Aorta (tissue), 5 donors: ENCODE measurements around the gene CALN1. TPM values are rescaled to one million over a fixed set of nuclear protein-coding genes. Genes with fewer than 3 reads are reported as not detected.
A peak's percentile ranks its signal among the peaks of the same experiment; 100 is the strongest.
"Not testable (repeated sequence)": the region's sequence is repeated elsewhere in the genome, so short reads cannot be mapped to it uniquely, and the experiment has no call there.

Experiments used
- ATAC-seq: fragments of 200-7000 bp; cut with Tn5 transposase; one replicate; pipeline ENCODE4 v1.9.1; 2022; ENCODE audit warnings: moderate library complexity; ENCODE audit not compliant: low FRiP score
- DNase-seq, 2 donors: peaks; one replicate each; pipeline ENCODE4 v3.0.0-alpha.2; 2020
- H3K27ac ChIP-seq, 2 donors: one replicate each; pipeline ENCODE4 v1.5.1; 2013; ENCODE audit warnings: low read length in 2 of 2, mild to moderate bottlenecking in 2 of 2, moderate library complexity in 2 of 2, control low read depth in 1 of 2, inconsistent platforms in 1 of 2, low read depth in 1 of 2
- H3K27me3 ChIP-seq, 2 donors: one replicate each; pipeline ENCODE4 v1.6.1; 2013; ENCODE audit warnings: control low read depth in 1 of 2, low read length in 1 of 2, mild to moderate bottlenecking in 1 of 2, moderate library complexity in 1 of 2; ENCODE audit not compliant: insufficient read depth in 2 of 2, control insufficient read depth in 1 of 2
- H3K36me3 ChIP-seq, 2 donors: one replicate each; pipeline ENCODE4 v1.6.1; 2013; ENCODE audit warnings: control low read depth in 1 of 2, low read length in 1 of 2, mild to moderate bottlenecking in 1 of 2; ENCODE audit not compliant: insufficient read depth in 2 of 2, control insufficient read depth in 1 of 2
- H3K4me1 ChIP-seq, 2 donors: one replicate each; pipeline ENCODE4 v1.6.1; 2013; ENCODE audit warnings: low read length in 2 of 2, control low read depth in 1 of 2, mild to moderate bottlenecking in 1 of 2, moderate library complexity in 1 of 2; ENCODE audit not compliant: insufficient read depth in 2 of 2, control insufficient read depth in 1 of 2
- H3K4me3 ChIP-seq, 2 donors: one replicate each; pipeline ENCODE4 v1.5.1; 2013; ENCODE audit warnings: low read length in 2 of 2, control low read depth in 1 of 2, mild to moderate bottlenecking in 1 of 2
- H3K9me3 ChIP-seq: one replicate; pipeline ENCODE4 v1.6.1; 2013; ENCODE audit warnings: mild to moderate bottlenecking, low read length; ENCODE audit not compliant: control insufficient read depth
- WGBS, 2 donors: extraction: QIAGEN DNeasy Blood & Tissue Kit; methylation state at CpG; one replicate each; pipeline ENCODE4 v1.1.7; 2013; 5-methylcytosine and 5-hydroxymethylcytosine counted together
- intact Hi-C, 2 donors: fragments of 100-400 bp; cut with DNase I; formaldehyde crosslinking; loops; one replicate each; pipeline versions ENCODE4 v1.14.2 to v1.15.0; 2022
- polyA plus RNA-seq, 2 donors: library from polyadenylated mRNA; stranded (reverse); fragments of 200-250 nt; gene quantifications; one replicate each; pipeline ENCODE4 v1.2.3, GENCODE V29; 2013
- total RNA-seq, 2 donors: library from RNA; stranded (reverse); fragmentation: NEBNext Ultra II Directional; extraction: Animal tissue kit (Norgen Biotek cat#: 25700); gene quantifications; one replicate each; pipeline ENCODE4 v1.2.1, GENCODE V29; 2021
- donor health status: healthy with polysubstance abuse.
- donor health status: Bipolar disorder and iron deficiency.
- donor health status: DM: no; HTN: no; CAD: no.
- donor health status: DM: no; HTN: no; CAD: no.
- donor health status: DM: yes; HTN: yes; CAD: no.

The CALN1 gene
- total and polyA plus RNA-seq, 4 donors: 0.33 TPM; not detected in 3

DNA sequence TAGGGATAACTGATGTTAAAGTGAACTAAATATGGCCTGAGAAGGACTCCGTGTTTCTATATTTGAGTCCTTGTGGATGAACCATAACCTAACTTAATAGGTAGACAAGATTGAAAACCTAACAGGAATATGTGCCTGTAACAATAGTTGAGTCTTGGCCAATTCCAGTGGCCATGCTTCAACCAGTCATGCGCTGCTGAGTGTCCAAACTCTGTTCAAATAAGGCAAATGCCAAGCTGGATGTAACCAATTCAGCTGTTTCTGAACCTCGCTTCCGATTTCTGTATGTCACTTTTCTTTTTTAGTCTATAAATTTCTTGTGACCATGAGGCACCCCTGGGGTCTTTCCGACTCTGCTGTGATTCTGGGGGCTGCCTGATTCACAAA, 672.0 kb downstream of the CALN1 start:
- ATAC-seq (no peak), DNase-seq (no peak)
- intact Hi-C loops: no loop called here
- H3K27me3 ChIP-seq: no peaks in the 10 kb centered on the region
- no peaks in the 10 kb centered on the region for H3K36me3 ChIP-seq
- H3K4me1 ChIP-seq: no peaks in the 10 kb centered on the region
- WGBS, 2 donors: 70 to 83% methylated on average over 5 of the region's 5 CpGs
- no peak overlapping the region for H3K4me3 ChIP-seq
- H3K9me3 ChIP-seq: no peaks in the 10 kb centered on the region
- H3K27ac ChIP-seq: no peak overlapping the region

DNA sequence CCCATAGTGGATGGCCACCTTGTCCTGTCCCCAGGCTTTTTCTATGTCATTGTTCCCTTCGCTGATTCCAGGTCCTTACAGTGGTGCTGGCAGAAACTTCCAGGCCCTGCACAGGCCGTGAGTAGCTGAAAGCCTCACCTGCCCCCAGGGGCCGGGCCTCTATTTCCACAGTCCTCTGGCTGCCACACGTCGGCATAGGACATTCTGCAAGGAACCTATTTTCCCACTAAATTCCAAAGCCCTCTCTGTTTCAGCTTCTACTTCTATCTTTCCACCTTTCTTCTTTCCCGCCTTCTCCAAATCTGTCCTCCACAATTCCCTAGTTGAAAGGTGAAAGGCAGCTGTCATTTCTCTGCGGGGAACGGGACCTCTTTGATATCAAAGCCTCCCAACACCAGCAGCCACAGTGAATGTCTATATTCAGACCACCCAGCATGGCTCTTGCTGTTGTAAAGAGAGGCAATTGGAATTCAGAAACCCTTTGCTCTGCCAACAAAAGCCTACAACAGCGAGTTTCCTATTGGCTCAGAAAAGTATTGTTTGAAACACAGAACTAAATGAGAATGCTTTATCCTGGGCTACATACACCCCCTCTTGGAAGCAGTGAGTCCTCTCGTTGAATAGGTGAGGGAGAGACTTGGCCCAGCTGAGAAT, 672.5 kb downstream of the CALN1 start:
- no peak for DNase-seq
- Histone ChIP-seq H3K4me1 (no peaks in the 10 kb centered on the region), H3K27me3 (no peaks in the 10 kb centered on the region), H3K27ac (no peak overlapping the region), H3K4me3 (no peak overlapping the region), H3K9me3 (no peaks in the 10 kb centered on the region), H3K36me3 (no peaks in the 10 kb centered on the region)
- no peak for ATAC-seq
- intact Hi-C loops: loop anchor here in 1 of 2 donors (10.0 kb wide), 1 partner anchor 605 kb away; the partner anchor contains the start of gene GALNT17
- 52 to 55% methylated on average over 10 of the region's 10 CpGs for WGBS, 2 donors

DNA sequence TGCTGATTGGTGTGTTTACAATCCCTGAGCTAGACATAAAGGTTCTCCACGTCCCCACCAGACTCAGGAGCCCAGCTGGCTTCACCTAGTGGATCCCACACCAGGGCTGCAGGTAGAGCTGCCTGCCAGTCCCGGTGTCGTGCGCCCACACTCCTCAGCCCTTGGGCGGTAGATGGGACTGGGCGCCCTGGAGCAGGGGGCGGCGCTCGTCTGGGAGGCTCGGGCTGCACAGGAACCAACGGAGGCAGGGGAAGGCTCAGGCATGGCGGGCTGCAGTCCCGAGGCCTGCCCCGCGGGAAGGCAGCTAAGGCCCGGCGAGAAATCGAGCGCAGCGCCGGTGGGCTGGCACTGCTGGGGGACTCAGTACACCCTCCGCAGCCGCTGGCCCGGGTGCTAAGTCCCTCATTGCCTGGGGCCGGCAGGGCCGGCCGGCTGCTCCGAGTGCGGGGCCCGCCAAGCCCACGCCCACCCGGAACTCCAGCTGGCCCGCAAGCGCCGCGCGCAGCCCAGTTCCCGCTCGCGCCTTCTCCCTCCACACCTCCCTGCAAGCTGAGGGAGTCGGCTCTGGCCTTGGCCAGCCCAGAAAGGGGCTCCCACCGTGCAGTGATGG, 674.1 kb downstream of the CALN1 start:
- ATAC-seq, DNase-seq: not testable (repeated sequence)
- 91 to 93% methylated on average over 17 to 42 of the region's 42 CpGs for WGBS, 2 donors

DNA sequence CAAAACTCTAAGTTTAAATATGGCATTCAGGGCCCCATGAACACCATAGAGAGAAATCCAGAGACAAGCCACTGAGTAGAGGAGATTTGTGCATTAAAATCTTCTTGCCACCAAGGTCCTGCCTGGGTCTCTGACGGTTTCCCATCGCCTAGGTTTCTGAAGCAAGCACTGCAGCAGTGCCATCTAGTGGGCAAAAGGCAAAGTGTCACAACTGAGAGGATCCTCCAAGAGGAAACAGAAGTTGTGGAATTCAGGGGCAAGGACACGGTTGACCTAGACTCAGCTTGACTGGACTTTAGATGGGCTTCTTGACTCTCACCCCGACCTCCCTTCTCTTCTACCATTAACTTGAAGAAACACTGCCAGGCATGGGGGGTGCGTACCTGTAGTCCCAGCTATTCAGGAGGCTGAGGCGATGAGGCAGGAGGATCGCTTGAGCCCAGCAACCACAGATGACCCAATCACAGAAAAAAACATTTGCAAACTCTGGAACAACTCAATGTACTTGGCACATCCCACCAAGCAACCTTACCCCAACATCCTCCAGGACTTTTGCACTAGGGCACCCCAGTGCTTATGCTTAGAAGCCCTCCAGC, 676.1 kb downstream of the CALN1 start:
- Histone ChIP-seq H3K9me3 (no peaks in the 10 kb centered on the region), H3K4me3 (no peak overlapping the region), H3K36me3 (no peaks in the 10 kb centered on the region), H3K27ac (no peak overlapping the region), H3K27me3 (no peaks in the 10 kb centered on the region), H3K4me1 (no peaks in the 10 kb centered on the region)
- DNase-seq (peak; percentile 65 to 81), ATAC-seq (peak; percentile 71)
- intact Hi-C loops: loop anchor here in 1 of 2 donors (1.0 to 10.0 kb wide), 2 partner anchors 601 to 879 kb away; partner anchors contain the start of gene GALNT17
- WGBS, 2 donors: 37 to 39% methylated on average over 7 of the region's 7 CpGs

More for the DNA sequence above, 674.1 kb downstream of the CALN1 start:
- H3K4me3 ChIP-seq, H3K27me3 ChIP-seq, H3K27ac ChIP-seq, H3K9me3 ChIP-seq, H3K4me1 ChIP-seq, H3K36me3 ChIP-seq: not testable (repeated sequence)
- intact Hi-C loops: loop anchor here in 1 of 2 donors (10.0 kb wide), 1 partner anchor 603 kb away; the partner anchor contains the start of gene GALNT17

DNA sequence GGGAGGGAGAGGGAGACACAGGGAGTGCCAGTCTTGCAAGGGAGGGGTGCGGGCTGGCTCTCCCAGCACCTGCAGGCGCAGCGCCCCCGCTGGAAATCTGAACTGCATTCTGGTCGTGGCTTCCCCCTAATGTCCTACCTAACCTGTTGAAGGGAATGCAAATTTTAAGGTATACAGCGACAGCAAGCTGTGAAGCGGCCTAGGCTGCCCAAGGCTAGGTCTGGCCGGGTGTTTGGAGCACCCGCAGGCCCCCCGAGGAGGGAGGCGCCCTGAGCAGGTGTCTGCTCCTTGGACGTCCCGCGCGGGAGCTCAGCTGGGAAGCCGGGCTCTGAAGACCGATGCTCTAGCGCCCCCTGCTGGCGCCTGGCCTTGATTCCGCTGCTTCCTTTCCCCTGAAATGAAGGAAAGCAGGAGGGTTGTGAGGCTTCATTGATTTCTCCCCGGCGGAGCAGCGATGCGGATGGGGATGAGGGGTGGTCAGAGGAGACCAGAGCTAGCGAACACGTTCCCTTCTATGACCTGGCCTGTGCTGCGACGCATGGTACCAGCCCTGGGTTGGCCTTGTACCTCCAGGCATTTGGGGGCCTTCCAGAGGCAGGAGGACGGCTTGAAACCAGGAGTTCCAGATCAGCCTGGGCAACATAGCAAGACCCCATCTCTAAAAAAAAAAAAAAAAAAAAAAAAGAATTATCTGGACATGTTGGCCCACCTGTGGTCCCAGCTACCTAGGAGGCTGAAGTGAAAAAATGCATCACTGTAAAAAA, 678.8 kb downstream of the CALN1 start:
- intact Hi-C loops: loop anchor here (1.0 to 10.0 kb wide), 5 partner anchors 496 to 906 kb away; partner anchors contain the start of gene GALNT17 (in 2 of the 2)
- H3K4me1 ChIP-seq: no peaks in the 10 kb centered on the region
- ATAC-seq (peak; percentile 76), DNase-seq (peak; percentile 81 to 96)
- no peak overlapping the region for H3K4me3 ChIP-seq
- H3K9me3 ChIP-seq: peaks cover 3% of the 10 kb centered on the region
- H3K27me3 ChIP-seq: no peaks in the 10 kb centered on the region
- WGBS, 2 donors: 4 to 5% methylated on average over 29 of the region's 29 CpGs
- H3K27ac ChIP-seq: no peak overlapping the region
- H3K36me3 ChIP-seq: no peaks in the 10 kb centered on the region

DNA sequence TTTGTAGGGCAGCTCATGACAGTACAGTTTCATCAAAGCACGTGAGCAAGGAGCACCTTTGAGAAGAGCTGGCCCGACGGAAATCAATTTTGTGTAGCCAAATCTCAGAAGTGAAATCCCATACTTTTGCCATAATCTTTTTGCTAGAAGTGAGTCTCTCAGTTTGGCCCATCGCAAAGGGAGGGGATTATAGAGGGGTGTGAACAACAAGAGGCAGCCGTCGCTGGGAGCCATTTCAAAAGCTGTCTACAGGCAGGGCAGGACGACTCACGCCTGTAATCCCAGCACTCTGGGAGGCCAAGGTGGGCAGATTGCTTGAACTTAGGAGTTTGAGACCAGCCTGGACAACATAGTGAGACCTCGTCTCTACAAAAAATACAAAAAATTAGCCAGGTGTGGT, 680.4 kb downstream of the CALN1 start:
- no peak overlapping the region for H3K27ac ChIP-seq
- no peaks in the 10 kb centered on the region for H3K4me1 ChIP-seq
- no peak for ATAC-seq
- peaks cover 3% of the 10 kb centered on the region for H3K9me3 ChIP-seq
- no peak overlapping the region for H3K4me3 ChIP-seq
- DNase-seq: no peak
- no peaks in the 10 kb centered on the region for H3K27me3 ChIP-seq
- intact Hi-C loops: loop anchor here (5.0 to 10.0 kb wide), 4 partner anchors 494 to 904 kb away; partner anchors contain the start of gene GALNT17 (in 2 of the 2)
- 96 to 97% methylated on average over 9 of the region's 9 CpGs for WGBS, 2 donors
- H3K36me3 ChIP-seq: no peaks in the 10 kb centered on the region
